Coronary artery (tissue), 2 donors: ENCODE results near the gene RRP1.

Experiments
- DNase-seq: peaks from one replicate; pipeline ENCODE4 v3.0.0-alpha.2; 2017; ENCODE audit warnings: low spot score
- H3K27ac ChIP-seq, 2 donors: fragments of 200-600 bp; sonication (generic); one replicate each; pipeline ENCODE4 v1.5.1; 2016 to 2019
- H3K4me3 ChIP-seq: fragments of 200-600 bp; sonication (generic); 2 replicates; pipeline ENCODE4 v1.5.1; 2016; ENCODE audit warnings: mild to moderate bottlenecking, moderate library complexity
- TF ChIP-seq, protein P1 (sequence below): fragments of 200-600 bp; sonication (generic); IDR thresholded peaks from one replicate; pipeline ENCODE4 v1.5.1; 2019; ENCODE audit warnings: antibody characterized with exemption

Gene RRP1

DNA sequence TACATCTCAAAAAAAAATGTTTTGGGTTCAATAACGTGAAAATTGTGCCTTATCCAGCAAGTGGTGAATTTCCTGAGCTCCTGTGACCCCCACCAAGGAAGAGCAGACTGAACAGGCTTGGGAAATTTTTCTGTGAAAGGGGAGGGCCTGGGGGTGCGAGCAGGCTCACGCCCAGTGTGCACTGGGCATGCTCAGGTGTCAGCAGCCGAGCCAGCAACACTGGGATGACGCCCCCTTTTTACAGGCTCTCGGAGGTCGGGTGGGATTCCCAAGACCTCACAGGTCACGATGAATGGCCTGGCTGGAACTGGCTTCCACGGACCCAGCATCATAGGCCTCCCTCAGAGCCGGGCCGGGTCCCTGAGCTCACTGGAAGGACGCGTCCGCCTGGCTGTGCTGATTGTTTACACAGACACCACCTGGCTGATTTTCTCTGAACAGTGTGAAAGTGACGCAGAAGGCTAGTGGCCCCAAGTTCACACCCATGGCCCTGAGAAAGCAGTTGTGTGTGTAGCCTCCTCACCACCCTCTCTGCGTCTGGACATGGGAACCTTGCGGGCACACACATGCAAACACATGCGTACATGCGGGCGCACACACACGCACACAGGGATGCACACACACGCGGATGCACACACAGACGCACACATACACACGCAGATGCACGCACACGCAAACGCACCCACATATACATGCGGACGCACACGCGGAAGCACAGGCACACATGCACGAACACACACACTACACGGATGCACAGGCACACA is 22.5 kb upstream of the RRP1 start:
- TF ChIP-seq, protein P1, sequence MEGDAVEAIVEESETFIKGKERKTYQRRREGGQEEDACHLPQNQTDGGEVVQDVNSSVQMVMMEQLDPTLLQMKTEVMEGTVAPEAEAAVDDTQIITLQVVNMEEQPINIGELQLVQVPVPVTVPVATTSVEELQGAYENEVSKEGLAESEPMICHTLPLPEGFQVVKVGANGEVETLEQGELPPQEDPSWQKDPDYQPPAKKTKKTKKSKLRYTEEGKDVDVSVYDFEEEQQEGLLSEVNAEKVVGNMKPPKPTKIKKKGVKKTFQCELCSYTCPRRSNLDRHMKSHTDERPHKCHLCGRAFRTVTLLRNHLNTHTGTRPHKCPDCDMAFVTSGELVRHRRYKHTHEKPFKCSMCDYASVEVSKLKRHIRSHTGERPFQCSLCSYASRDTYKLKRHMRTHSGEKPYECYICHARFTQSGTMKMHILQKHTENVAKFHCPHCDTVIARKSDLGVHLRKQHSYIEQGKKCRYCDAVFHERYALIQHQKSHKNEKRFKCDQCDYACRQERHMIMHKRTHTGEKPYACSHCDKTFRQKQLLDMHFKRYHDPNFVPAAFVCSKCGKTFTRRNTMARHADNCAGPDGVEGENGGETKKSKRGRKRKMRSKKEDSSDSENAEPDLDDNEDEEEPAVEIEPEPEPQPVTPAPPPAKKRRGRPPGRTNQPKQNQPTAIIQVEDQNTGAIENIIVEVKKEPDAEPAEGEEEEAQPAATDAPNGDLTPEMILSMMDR: no peak
- no peak for DNase-seq

DNA sequence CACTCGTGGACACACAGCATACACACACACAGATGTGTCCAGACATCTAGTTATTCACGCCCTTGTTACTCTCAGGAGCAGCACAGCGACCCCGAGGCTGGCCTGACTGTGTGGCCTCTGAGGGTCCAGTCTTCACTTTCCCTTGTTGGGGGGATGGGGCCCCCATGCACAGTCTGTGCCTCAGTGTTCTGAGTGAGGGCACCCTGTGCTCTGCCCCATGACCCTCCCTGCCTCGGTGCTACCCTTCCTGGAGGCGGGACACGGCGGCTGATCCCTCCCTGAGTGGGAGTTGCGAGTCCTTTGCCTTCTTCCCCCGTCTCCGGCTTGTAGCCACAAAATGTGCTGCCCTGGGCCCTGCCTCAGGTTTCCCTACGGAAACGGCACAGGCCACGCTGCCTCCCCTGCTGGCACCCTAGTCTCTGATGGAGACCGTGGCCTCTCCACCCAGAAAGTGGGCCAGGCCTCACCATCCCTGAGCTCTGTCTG is 21.8 kb upstream of the RRP1 start:
- H3K27ac ChIP-seq: peak overlapping the region in 1 of 2 donors; percentile 62
- TF ChIP-seq, protein P1: no peak
- DNase-seq: no peak

More for the DNA sequence above, 22.5 kb upstream of the RRP1 start:
- Histone ChIP-seq H3K4me3 (no peak overlapping the region), H3K27ac (no peak overlapping the region)

DNA sequence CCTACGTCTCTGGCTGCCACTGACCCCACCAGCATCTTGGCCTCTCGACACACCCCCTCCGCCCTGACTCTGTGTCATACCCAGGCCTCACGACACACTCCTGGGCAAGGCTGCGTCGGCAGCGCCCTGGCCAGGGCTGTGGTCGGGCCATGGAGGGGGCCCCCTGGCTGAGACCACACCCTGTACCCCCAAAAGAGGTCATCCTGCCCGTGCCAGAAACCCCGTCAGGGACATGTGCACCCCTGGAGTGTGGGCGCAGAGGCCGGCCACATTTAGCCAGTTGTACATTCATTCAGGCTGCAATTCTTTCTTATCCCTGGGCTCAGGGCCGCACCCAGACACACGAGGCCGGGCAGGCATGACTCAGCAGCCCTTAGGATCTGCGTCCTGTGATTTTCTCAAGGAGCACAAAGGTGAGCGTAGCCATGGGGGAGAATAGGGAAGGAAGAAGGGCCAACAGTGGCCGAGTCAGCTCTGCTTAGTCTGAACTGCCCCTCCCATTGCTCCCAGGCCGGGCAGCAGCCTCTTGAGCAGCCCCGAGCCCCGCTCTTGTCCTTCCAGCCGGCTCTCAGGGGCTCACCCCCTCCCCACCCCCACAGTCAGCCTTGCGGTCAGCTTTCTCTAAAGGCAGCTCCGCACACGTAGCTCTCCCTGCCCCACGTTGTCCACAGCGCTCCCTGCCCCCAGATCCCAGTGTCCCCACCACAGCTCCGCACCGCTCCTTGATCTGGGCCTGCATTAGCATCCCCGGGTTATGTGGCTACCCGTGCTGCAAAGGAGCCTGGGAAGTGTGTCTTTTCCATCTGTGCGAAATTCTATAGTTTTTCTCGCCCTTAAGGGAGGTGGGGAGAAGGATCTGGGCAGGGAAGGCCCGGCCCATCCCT is 21.2 kb upstream of the RRP1 start:
- peak overlapping the region in 1 of 2 donors; percentile 62 for H3K27ac ChIP-seq
- no peak for DNase-seq
- TF ChIP-seq, protein P1: no peak
- H3K4me3 ChIP-seq: peak overlapping the region; percentile 6

More for the DNA sequence above, 21.8 kb upstream of the RRP1 start:
- H3K4me3 ChIP-seq: no peak overlapping the region

DNA sequence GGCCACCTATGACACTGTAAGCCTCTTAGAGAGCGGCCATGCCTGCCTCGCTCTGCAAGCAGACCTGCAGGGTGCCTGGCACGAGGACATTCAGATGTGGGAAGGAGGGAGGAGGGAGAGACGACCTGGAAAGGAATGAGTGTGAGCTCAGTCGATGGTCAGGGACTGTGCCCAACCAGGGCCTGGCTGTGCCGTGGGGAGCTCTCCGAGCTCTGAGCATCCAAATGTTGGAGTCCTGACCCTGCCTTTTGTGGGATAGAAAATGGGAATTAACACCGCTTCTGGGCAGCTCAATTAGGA is 20.6 kb upstream of the RRP1 start:
- no peak for DNase-seq
- Histone ChIP-seq H3K4me3 (no peak overlapping the region), H3K27ac (peak overlapping the region in 1 of 2 donors; percentile 62)
- TF ChIP-seq, protein P1: no peak

DNA sequence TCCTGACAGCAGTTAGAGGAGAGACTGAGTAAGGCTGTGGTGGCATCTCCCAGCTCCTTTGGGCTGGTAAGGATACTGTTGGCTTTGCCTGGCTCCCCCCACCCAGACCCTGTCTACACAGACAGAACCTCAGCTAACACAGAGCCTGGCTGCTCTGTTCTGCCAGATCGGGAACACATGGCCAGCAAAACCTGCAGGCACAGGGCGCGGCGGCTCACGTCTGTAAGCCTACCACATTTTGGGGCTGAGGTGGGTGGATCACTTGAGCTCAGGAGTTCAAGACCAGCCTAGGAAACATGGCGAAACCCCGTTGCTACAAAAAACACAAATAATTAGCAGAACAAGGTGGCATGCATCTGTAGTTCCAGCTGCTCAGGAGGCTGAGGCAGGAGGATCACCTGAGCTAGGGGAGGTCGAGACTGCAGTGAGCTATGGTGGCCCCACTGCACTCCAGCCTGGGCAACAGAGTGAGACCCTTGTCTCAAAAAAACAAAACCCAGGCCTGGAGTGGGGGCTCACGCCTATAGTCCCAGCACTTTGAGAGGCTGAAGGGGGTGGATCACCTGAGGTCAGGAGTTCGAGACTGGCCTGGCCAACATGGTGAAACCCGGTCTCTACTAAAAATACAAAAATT is 19.9 kb upstream of the RRP1 start:
- TF ChIP-seq, protein P1: no peak
- Histone ChIP-seq H3K4me3 (no peak overlapping the region), H3K27ac (no peak overlapping the region)
- DNase-seq: no peak

DNA sequence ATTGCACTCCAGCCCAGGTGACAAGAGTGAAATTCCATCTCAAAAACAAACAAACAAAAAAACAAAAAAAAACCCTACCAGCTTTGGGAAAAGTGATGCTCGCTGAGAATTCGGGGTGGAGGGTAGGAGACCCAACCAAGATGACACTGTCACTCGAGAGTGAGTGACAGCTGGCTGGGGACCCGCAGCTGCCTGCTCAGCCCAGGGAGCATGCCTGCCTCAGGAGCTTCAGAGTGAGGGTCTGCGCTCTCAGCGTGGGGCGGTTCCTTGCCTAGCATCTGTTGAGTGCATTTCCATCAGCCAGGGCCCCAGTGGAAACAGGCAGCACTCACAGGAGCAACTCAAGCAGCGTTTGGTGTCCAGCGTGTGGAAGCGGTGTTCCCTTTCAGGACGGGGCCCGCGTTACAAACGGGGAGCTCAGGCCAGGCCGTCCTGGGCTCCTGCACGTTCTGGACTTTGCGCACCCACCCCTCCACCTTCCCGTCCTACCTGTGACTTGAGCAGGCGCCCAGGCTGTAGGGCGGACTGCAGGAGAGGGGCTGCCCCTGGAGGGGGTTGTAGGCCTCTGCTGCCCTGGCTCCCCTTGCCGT is 19.2 kb upstream of the RRP1 start:
- H3K27ac ChIP-seq: no peak overlapping the region
- no peak overlapping the region for H3K4me3 ChIP-seq
- DNase-seq: no peak
- TF ChIP-seq, protein P1: no peak
